Keratinocyte (primary cell): ENCODE measurements around the gene SETD2. TPM values are rescaled to one million over a fixed set of nuclear protein-coding genes. Genes with fewer than 3 reads are reported as not detected.

Experiments
- DNase-seq: peaks from one replicate; pipeline ENCODE4 v3.0.0-alpha.2; 2011; ENCODE audit warnings: low read depth, missing footprints, low spot score
- FAIRE-seq: peaks from 2 replicates; lab custom pipeline; 2011; peaks lifted over from hg19 to GRCh38; lab: Jason Lieb, UNC
- H2AFZ ChIP-seq: 2 replicates; pipeline ENCODE4 v1.6.0; 2012; ENCODE audit warnings: low read length, control low read depth, inconsistent platforms; ENCODE audit not compliant: control insufficient read depth
- H3K27ac ChIP-seq: 2 replicates; pipeline ENCODE4 v1.5.1; 2011; ENCODE audit warnings: low read length; ENCODE audit not compliant: control insufficient read depth, insufficient read depth
- H3K27me3 ChIP-seq: 3 replicates; pipeline ENCODE4 v1.6.0; 2011; ENCODE audit warnings: low read length; ENCODE audit not compliant: control insufficient read depth, insufficient read depth; ENCODE audit errors: extremely low read depth
- H3K36me3 ChIP-seq, 2 experiments: 2 replicates in 1 of 2; 3 replicates in 1 of 2; pipeline ENCODE4 v1.5.1; 2011; ENCODE audit warnings: low read length in 2 of 2, mild to moderate bottlenecking in 1 of 2; ENCODE audit not compliant: control insufficient read depth in 2 of 2, insufficient read depth in 2 of 2; ENCODE audit errors: extremely low read depth in 1 of 2
- H3K4me1 ChIP-seq: 3 replicates; pipeline ENCODE4 v1.5.1; 2011; ENCODE audit warnings: low read length; ENCODE audit not compliant: control insufficient read depth, insufficient read depth; ENCODE audit errors: extremely low read depth
- H3K4me2 ChIP-seq: 3 replicates; pipeline ENCODE4 v1.6.0; 2011; ENCODE audit warnings: low read depth, low read length; ENCODE audit not compliant: control insufficient read depth, insufficient read depth; ENCODE audit errors: extremely low read depth
- H3K4me3 ChIP-seq, 3 experiments: fragments of 200-600 bp in 1 of 3; sonication (generic) in 1 of 3; 2 replicates in 2 of 3; 3 replicates in 1 of 3; pipeline ENCODE4 v1.5.1; 2011 to 2016; ENCODE audit warnings: low read length in 3 of 3, mild to moderate bottlenecking in 3 of 3, control low read depth in 2 of 3, inconsistent platforms in 1 of 3, low read depth in 1 of 3, mixed read lengths in 1 of 3, mixed run types in 1 of 3, moderate library complexity in 1 of 3; ENCODE audit not compliant: control insufficient read depth in 2 of 3, insufficient read depth in 2 of 3; ENCODE audit errors: extremely low read depth in 1 of 3
- H3K79me2 ChIP-seq: 2 replicates; pipeline ENCODE4 v1.6.0; 2012; ENCODE audit warnings: low read length; ENCODE audit not compliant: control insufficient read depth, insufficient read depth
- H3K9ac ChIP-seq: 3 replicates; pipeline ENCODE4 v1.6.0; 2011; ENCODE audit warnings: low read length; ENCODE audit not compliant: control insufficient read depth, insufficient read depth; ENCODE audit errors: extremely low read depth
- H3K9me1 ChIP-seq: 3 replicates; pipeline ENCODE4 v1.6.0; 2011; ENCODE audit warnings: low read length; ENCODE audit not compliant: control insufficient read depth, insufficient read depth; ENCODE audit errors: extremely low read depth
- H3K9me3 ChIP-seq: 2 replicates; pipeline ENCODE4 v1.5.1; 2012; ENCODE audit warnings: low read depth, low read length; ENCODE audit not compliant: control insufficient read depth
- H4K20me1 ChIP-seq: 3 replicates; pipeline ENCODE4 v1.6.0; 2011; ENCODE audit warnings: low read length; ENCODE audit not compliant: control insufficient read depth, insufficient read depth; ENCODE audit errors: extremely low read depth
- CTCF ChIP-seq, 3 experiments: IDR thresholded peaks in 1 of 3; conservative IDR thresholded peaks in 1 of 3; optimal IDR thresholded peaks in 1 of 3; 2 replicates in 2 of 3; 3 replicates in 1 of 3; pipeline versions ENCODE3 to v1.5.1; 2011; ENCODE audit warnings: low read length in 3 of 3, mild to moderate bottlenecking in 3 of 3, moderate library complexity in 2 of 3, control low read depth in 1 of 3, inconsistent platforms in 1 of 3; ENCODE audit not compliant: insufficient read depth in 2 of 3; ENCODE audit errors: extremely low read depth in 1 of 3
- EZH2 ChIP-seq: IDR thresholded peaks from one replicate; pipeline ENCODE4 v1.6.1; 2012; ENCODE audit warnings: inconsistent platforms, mild to moderate bottlenecking, low read length, moderate library complexity
- dilution Hi-C: fragments of 300-500 bp; cut with MboI; formaldehyde crosslinking; loops from one replicate; pipeline ENCODE4 v1.7.0; 2020; ENCODE audit warnings: low sequenced_read_pairs; ENCODE audit not compliant: extremely low pct_ligation_motif_present
- polyA plus RNA-seq, 5 experiments: library from polyadenylated mRNA; depleted of rRNA in 3 of 5; stranded (reverse) in 3 of 5; stranded (forward) in 1 of 5; unstranded in 1 of 5; fragments of >200 nt; gene quantifications; 1 replicate in 1 of 5; 2 replicates in 3 of 5; 3 replicates in 1 of 5; pipeline versions ENCODE4 v1.2.1 to v1.2.3, GENCODE V29; 2011 to 2012; ENCODE audit warnings: missing spikeins in 2 of 5, low read depth in 1 of 5, low replicate concordance in 1 of 5

SETD2 gene
- polyA plus RNA-seq, 1 donor (not counting 4 experiments of a cell fraction or from before 2014, with no cell fraction given): 23.3 TPM

GRCh38 chr3:47102081-47102600, 61.8 kb downstream of the SETD2 start:
- dilution Hi-C loops: no loop called here
- Histone ChIP-seq H3K4me3 (no peak overlapping the region), H3K4me2 (no peak overlapping the region), H3K36me3 (peaks cover 3 to 4% of the 10 kb centered on the region in 2 experiments), H3K9me1 (no peaks in the 10 kb centered on the region), H3K4me1 (peaks cover 7% of the 10 kb centered on the region), H4K20me1 (no peaks in the 10 kb centered on the region), H3K27ac (no peak overlapping the region), H3K27me3 (no peaks in the 10 kb centered on the region), H3K9me3 (no peaks in the 10 kb centered on the region), H3K79me2 (no peaks in the 10 kb centered on the region), H2AFZ (no peak overlapping the region), H3K9ac (no peak overlapping the region)
- FAIRE-seq (no peak), DNase-seq (no peak)
- TF ChIP-seq EZH2 (no peak), CTCF (optimal IDR thresholded peaks at IDR 0.05 in 1 of 3, IDR thresholded peaks at IDR 0.05 in 1 of 3, conservative IDR thresholded peaks at IDR 0.05 in 1 of 3; ENCODE audit: extremely low read depth in 1 of 3, insufficient read depth in 2 of 3, low read length in 3 of 3) (no peak)

GRCh38 chr3:47098910-47099309, 65.0 kb downstream of the SETD2 start:
- dilution Hi-C loops: no loop called here
- Histone ChIP-seq H3K4me2 (no peak overlapping the region), H3K9me3 (no peaks in the 10 kb centered on the region), H3K27ac (no peak overlapping the region), H3K9ac (no peak overlapping the region), H3K79me2 (peaks cover 4% of the 10 kb centered on the region), H4K20me1 (no peaks in the 10 kb centered on the region), H3K27me3 (no peaks in the 10 kb centered on the region), H2AFZ (no peak overlapping the region), H3K36me3 (peaks cover 3 to 9% of the 10 kb centered on the region in 2 experiments), H3K4me1 (peaks cover 10% of the 10 kb centered on the region), H3K4me3 (no peak overlapping the region), H3K9me1 (no peaks in the 10 kb centered on the region)
- TF ChIP-seq EZH2: no peak
- no peak for TF ChIP-seq CTCF (optimal IDR thresholded peaks at IDR 0.05 in 1 of 3, IDR thresholded peaks at IDR 0.05 in 1 of 3, conservative IDR thresholded peaks at IDR 0.05 in 1 of 3; ENCODE audit: extremely low read depth in 1 of 3, insufficient read depth in 2 of 3, low read length in 3 of 3)
- FAIRE-seq: no peak
- no peak for DNase-seq
